Fibroblast of skin of left quadriceps (primary cell): ENCODE data around the gene RESF1.

Source experiments
- DNase-seq, 2 experiments: peaks; one replicate each; pipeline ENCODE4 v3.0.0-alpha.2; 2013; ENCODE audit warnings: low read depth in 2 of 2

The RESF1 gene

GRCh38 chr12:32005496-32006125 lies 46.4 kb downstream of the RESF1 start:
- DNase-seq, result no peak
